ENCODE data around the gene CCDC124.

CCDC124 gene

GRCh38 chr19:17937371-17937900 lies 4.6 kb downstream of the CCDC124 start:
- no peak for FAIRE-seq

GRCh38 chr19:17938092-17938845 lies 5.5 kb downstream of the CCDC124 start:
- FAIRE-seq = no peak

GRCh38 chr19:17942181-17942580 lies 9.4 kb downstream of the CCDC124 start:
- no peak for FAIRE-seq

GRCh38 chr19:17942582-17943273 lies 9.9 kb downstream of the CCDC124 start:
- no peak for FAIRE-seq

- no peak for FAIRE-seq
Observed at GRCh38 chr19:17943274-17944221, 10.7 kb downstream of the CCDC124 start.

- no peak for FAIRE-seq
Observed at GRCh38 chr19:17944301-17944700, 11.5 kb downstream of the CCDC124 start.

GRCh38 chr19:17946965-17947784 lies 14.4 kb downstream of the CCDC124 start:
- no peak for FAIRE-seq

- no peak for FAIRE-seq
Observed at GRCh38 chr19:17947815-17948513, 15.1 kb downstream of the CCDC124 start.

- FAIRE-seq = no peak
Observed at GRCh38 chr19:17948514-17948900, 15.7 kb downstream of the CCDC124 start.

- FAIRE-seq = no peak
Observed at GRCh38 chr19:17948931-17949930, 16.4 kb downstream of the CCDC124 start.

- FAIRE-seq = no peak
Observed at GRCh38 chr19:17949956-17950309, 17.1 kb downstream of the CCDC124 start.

GRCh38 chr19:17950310-17951156 lies 17.7 kb downstream of the CCDC124 start:
- FAIRE-seq = no peak

- FAIRE-seq = no peak
Observed at GRCh38 chr19:17951157-17951989, 18.6 kb downstream of the CCDC124 start.

GRCh38 chr19:17951990-17952976 lies 19.5 kb downstream of the CCDC124 start:
- FAIRE-seq = no peak

GRCh38 chr19:17953316-17953801 lies 20.5 kb downstream of the CCDC124 start:
- no peak for FAIRE-seq

GRCh38 chr19:17953869-17954268 lies 21.1 kb downstream of the CCDC124 start:
- no peak for FAIRE-seq

- FAIRE-seq = no peak
Observed at GRCh38 chr19:17954401-17954800, 21.6 kb downstream of the CCDC124 start.

All from islet of Langerhans (tissue), 1 donor.